Activated CD4-positive, alpha-beta T cell treated with anti-CD3 and anti-CD28 coated beads for 4 hours (primary cell): ENCODE results near the gene VWA1.

ENCODE experiments used
- DNase-seq, 2 donors: peaks; one replicate each; pipeline ENCODE4 v3.0.0-alpha.2; 2020

VWA1 gene

GRCh38 chr1:1489861-1490260, 54.4 kb downstream of the VWA1 start:
- DNase-seq = no peak

DNA sequence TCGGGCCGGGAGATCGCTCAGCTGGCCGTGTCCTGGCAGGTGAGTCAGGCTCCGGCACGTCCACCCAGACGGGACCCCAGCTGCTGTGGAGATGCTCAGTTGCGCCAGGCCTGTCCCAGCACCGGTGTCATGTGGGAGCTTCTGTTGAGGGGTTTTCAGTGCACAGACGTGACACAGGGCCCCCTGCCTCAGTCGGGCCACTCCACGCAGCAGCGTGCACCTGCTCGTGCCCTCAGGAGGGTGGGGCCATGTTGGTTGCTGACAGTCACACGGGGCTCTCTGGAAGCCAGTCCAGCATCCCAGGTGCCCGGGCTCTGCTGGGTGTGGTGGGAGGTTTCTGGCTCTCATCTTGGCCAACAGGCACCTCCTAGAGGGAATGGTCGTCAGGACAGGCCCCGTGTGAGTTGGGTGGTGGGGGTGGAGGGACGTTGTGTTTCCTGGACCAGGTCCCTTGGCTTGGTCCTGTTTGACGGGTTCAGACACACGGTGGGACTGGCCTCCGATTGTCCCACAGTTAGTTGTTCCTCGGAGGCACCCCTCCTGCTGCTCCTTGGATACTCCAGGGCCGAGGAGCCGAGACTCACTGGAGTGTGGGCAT, 55.2 kb downstream of the VWA1 start:
- DNase-seq = no peak

- no peak for DNase-seq
These were observed 56.1 kb downstream of the VWA1 start for GRCh38 chr1:1491601-1492000.
